Skin of body (tissue), 2 donors: ENCODE results near the gene IDUA. TPM values are rescaled to one million over a fixed set of nuclear protein-coding genes. Genes with fewer than 3 reads are reported as not detected.
"Not testable (repeated sequence)": the region's sequence is repeated elsewhere in the genome, so short reads cannot be mapped to it uniquely, and the experiment has no call there.

Experiments
- DNase-seq: peaks from one replicate; lab custom pipeline; 2025; lab: John Stamatoyannopoulos, UW
- total RNA-seq: library from RNA; depleted of rRNA; stranded (reverse); fragments of >200 nt; gene quantifications from one replicate; pipeline ENCODE4 v1.2.3, GENCODE V29; 2014

The IDUA gene
- total RNA-seq, 1 donor from 2014 or later: 6.9 TPM

DNA sequence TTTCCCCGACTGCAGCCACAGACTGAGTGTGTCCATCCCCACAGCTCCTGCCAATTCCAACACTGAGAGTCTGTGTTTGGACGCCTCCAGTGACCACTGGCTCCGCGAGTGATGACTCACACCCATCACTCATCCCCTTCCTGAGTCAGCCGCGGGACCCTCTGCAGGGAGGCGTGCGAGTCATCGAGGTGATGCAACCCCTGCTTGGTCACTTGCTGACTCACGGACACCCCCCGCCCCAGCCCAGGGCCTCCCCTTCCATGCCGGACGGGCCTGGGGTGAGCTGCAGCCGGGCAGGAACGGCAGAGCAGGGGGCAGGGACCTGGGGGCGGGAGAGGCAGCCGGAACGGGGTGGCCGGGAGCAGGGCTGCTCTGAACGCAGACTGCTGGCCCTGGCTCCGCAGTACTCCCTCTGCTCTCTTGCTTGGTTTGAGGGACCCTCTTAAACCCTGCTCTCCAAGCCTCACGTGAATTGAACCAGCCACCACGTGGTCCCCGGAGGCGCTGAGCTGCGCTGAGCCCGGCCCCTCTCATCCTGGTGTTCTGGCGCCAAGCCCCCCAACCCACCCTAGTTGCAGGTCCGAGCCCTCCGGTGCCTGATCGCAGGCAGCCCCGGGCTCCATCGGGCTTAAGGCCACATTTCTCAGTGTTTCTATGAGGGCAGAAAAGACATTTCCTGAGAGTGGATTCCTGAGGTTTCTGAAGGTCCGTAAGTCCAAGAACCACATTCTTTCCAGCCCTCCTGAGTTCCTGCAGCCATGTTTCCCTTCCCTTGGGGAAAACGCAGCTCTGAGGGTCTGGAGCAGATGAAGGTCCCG lies 57.0 kb downstream of the IDUA start:
- peak; percentile 40 for DNase-seq

DNA sequence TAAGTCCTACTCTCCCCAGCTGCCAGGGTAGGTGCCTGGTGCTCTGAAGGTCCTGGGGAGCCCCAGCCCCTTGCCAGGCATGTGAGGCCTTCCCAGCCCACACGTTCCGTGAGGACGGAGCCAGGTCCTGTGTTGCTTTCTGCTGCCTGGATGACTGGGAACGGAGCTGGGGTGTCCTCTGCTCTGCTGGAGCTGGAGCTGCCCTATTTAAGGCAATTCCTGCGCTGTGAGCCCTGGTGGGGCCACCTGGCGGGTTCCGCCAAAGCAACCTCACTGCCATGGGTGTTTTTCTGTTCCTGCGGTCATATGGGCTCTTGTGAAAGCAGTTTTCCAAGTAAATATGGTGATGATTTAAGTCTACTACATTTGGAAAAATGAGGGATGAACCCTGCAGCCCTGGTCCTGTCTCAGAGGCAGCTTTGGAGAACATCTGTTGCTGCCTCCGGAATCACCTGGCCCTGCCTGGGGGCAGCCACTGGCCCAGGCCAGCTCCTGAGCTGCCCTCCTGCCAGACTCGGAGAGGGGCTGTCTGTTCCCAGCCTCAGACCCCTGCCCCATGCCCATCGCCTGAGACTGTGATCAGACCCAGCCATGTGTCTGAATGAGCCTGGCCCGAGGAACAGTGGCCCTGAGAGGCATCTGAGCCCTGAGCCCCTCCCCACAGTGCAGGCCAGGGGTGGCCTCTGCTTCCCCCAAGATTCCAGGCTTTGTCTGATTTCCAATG lies 57.8 kb downstream of the IDUA start:
- no peak for DNase-seq

DNA sequence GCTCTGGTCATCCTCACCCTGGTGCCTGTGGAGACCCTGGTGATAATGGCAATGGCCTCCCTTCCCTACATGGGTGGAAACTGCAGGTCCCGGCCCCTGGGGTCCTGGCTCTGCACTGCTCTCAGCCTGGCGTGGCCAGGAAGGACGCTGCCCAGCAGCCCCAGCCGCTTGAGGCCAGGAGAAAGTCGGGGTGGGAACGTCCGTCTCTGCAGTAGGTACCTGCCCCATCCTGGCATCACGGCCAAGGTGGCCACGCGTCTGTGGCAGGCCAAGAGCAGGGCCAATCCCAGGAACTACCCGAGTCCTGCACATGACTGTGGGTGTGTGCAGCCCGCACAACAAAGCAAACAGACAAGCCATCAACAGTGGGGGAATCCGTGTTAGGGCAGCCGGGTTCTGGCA lies 58.4 kb downstream of the IDUA start:
- DNase-seq: no peak

DNA sequence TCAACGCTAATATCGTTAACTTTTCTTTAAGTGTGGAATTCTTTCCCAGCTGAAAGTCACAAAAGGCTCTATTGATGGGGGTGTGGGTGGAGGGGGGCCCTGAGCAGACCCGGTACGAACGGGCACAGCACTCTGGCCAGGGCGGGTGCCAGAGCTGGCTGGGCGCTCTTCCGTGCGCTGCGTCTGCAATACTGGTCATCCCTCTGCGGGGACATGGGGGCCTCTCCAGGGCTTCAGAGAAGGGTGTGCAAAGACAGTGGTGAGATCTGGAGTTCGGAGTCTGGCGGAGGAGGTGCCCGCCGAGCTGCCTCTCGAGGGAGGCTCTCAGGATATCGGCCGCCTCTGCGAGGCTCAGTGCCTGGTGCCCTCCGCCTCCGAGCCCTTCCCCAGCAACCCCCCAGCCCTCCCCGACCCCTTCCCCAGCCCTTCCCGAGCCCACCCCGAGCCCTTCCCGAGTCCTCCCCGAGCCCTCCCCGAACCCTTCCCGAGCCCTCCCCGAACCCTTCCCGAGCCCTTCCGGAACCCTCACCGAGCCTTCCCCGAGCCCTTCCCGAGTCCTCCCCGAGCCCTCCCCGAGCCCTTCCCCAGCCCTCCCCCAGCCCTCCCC lies 58.9 kb downstream of the IDUA start:
- DNase-seq: no peak

DNA sequence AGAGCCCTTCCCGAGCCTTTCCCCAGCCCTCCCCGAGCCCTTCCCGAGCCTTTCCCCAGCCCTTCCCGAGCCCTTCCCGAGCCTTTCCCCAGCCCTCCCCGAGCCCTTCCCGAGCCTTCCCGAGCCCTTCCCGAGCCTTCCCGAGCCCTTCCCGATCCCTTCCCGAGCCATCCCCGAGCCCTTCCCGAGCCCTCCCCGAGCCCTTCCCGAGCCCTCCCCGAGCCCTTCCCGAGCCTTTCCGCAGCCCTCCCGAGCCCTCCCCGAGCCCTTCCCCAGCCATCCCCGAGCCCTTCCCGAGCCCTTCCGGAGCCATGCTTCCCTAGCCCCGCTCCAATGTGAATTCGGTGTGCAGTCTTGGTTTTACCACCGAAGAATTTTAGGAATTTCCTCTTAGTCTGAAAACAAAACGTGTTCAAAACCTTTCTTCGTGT lies 59.8 kb downstream of the IDUA start:
- peak; percentile 83 for DNase-seq

DNA sequence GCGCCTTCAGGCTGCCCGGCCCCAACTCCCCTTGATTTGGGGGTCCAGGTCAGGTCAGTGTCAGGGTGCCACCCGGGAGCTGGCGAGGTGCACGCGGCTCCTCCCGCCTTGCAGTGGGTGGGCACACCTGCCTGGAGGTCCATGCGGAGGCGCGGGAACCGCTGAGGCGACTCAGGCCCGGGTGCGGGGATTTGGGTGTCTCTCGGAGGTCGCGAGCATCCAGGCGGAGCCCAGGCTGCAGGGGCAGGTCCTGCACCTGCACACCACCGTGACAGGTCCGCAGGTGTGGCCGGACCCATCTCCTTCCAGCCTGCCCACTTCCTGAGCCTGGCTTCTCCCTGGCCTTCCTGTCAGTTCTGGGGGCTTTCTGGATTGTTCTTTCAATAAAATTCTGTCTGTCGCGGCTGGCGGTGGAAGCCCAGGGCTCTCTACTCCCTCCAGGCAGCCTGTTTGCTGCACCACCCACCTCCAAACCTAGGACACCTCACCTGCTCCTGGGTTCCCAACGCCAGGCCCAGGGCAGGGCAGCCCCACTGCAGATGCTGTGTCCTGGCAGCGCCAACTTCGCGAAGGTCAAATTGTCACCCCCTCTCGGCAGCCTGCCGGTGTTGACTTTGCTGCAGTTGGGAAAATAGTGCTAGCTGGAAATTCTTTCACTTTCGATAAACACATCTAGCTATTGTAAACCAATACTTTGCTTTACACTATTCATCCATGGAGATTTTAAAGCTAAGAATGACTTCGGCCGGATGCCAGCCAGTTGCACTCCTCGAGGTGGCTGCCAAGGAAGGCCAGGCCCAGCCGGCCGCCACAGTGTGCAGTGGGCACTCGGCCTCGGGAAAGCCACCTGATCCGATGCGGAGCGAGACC lies 60.5 kb downstream of the IDUA start:
- DNase-seq: no peak

DNA sequence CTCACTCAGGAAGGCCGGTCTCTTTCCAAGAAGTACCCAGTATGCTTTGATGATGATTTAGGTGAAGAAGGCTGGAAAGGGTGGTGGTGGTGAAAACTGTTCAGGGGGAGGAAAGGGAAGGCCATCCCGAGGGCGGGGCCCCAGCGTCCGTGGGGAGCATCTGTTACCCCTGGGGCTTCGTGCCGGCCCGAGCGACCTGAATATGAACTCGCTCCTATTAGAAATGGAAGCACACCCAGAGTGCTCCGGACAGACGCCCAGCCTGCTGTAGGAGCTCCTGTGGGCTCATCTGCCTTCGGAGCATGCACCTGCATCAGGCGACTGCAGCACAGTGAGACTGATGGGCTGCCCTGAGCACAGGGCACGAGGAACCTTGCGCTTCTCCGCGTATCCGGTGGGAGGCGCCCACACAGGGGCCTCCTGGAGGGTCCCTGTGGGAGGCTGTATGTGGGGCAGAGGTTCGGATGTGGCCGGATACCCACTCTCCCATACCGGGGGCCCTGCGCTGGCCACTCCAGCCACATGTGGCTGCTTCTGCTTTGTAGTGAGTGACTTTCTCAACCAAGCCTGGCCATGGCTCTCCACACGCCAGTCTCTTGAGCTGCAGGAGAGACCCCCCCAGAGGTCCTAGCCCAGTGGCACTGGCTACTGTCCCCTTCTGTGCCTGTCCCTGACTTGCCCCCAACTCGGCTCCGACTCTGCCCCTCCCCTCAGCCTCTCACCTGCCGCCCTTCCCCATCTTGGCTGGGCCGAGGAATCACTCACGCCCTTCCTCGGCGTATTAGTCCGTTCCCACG lies 61.3 kb downstream of the IDUA start:
- no peak for DNase-seq

DNA sequence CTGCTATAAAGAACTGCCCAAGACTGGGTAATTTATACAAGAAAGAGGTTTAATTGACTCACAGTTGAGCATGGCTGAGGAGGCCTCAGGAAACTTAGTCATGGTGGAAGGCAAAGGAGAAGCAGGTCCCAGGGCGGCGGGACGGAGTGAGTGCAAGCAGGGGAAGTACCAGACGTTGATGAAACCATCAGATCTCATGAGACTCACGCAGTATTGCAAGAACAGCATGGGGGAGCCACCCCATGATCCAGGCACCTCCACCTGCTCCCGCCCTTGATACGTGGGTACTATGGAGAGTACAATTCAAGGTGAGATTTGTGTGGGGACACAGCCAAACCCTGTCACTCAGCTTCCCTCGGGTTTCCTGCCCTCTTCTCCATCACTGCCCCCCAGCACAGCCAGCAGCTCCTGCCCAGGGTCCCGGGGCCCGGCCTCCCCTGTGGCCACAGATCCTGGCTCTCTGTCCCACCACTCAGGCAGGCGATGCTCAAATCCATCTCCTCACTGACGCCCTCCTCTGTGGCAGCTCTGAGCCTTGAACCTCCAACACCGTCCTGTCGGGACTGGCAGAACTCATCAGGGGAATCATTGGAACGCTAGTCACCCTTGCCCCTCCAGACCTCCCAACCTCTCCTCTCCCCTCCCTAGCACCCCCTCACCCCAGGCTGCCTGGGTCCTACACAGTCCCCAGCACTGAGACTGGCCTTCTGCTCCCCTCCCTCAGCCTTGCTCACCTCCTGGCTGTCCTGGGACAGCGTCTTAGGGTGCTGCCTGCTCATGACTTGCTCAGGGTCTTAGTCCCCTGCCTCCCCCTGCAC lies 62.1 kb downstream of the IDUA start:
- no peak for DNase-seq

DNA sequence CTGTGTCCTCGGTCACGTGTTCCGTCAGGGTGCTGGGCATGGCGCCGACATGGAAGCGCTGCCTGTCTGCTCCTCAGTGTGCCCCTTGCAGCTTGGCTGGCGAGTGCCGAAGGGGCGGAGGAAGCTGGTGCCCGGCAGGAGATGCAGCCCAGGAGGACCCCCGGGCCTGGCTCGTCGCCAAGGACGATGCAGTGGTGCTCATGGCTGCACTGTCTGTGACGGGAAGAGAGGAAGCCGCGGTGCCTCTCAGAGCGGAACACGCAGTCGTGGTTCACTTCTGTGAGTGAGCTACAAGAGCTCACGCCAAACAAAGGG lies 62.7 kb downstream of the IDUA start:
- DNase-seq: no peak

DNA sequence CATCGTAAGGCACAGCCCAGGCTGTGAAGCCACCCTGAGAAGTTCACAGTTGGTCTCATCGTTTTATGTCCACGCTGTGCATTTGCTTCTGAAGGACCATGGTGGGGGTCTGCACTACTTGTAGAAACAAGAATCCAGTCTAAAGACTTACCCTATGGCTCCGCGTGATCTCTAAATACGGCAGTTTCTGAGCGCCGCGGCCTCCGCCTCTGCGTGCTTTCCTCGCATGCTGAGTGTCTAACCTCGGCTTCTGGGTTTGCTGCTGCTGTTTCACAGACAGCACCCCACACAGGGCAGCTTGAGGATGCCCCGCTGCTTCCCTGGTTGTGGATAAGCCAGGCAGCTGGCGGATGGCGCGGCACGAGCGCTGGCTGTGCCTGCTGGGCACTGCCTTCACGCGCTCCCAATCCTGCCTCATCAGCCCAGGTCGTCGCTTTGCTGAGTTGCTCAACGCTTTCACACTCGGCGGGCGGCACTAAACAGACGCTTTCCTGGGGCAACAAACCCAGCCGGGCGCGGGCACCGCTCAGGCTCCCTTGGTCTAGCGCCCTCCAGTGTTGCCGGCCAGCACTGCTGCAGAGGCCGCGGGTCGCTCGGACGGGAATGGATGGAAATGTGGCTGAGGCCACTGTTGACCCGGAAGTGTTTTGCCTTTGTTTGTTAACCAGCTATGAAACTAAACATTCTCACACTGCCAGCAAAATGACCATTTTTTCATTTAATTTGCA lies 63.8 kb downstream of the IDUA start:
- DNase-seq: no peak

DNA sequence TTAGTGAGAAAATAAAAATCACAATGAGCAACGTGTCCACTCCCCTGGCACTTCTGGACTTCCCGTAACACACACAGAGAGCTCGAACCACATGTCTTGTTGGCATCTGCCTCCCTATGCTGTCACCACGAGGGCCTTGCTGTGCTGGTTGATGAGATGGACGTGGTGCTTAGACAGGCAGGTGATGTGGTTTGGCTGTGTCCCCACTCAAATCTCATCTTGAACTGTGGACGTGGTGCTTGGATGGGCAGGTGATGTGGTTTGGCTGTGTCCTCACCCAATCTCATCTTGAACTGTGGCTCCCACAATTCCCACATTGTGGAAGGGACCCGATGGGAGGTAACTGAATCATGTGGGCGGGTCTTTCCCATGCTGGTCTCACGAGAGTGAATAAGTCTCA lies 64.6 kb downstream of the IDUA start:
- DNase-seq: no peak

DNA sequence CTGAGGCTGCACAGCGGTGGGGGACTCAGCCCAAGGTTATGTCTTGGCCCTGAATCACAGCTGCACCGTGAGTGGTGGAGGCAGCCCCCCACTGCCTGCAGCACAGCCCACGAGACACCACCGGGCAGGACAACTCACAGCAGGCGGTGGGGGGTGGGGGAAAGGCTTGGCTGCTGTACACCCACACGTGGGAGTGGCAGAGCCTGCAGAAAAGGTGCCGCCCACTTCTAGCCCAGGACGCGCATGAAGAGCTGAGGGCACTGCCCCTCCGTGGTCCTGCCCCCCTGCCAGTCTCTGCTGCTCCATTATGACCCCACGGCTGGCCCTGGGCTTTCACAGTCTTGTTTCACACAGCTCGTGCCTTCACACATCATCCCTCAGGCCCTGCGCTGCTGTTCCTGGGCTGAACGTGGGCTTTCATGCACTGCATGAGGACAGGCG lies 65.4 kb downstream of the IDUA start:
- no peak for DNase-seq

DNA sequence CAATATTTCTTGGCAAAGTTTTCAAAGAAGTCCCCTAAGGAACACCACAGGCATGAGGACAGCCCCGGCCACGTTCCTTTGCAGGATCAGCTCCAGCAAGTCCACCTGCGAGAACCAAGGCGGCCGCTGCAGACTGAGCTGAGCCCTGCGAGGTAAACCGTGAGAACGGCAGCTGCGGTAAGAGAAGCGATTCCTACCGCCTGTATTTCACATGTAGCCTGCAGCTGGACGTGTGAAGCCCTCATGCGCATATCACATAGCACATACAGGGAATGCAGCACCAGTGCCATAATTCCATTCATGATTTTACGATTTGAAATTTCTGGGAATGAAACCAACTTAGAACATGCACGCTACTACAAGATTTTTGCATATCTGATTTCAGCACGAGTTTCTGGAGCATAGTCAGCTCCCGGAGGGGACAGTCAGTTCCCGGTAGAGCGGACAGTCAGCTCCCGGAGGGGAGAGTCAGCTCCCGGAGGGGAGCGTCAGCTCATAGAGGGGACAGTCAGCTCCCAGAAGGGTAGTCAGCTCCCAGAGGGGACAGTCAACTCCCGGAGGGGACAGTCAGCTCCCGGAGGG lies 66.3 kb downstream of the IDUA start:
- peak; percentile 94 for DNase-seq

DNA sequence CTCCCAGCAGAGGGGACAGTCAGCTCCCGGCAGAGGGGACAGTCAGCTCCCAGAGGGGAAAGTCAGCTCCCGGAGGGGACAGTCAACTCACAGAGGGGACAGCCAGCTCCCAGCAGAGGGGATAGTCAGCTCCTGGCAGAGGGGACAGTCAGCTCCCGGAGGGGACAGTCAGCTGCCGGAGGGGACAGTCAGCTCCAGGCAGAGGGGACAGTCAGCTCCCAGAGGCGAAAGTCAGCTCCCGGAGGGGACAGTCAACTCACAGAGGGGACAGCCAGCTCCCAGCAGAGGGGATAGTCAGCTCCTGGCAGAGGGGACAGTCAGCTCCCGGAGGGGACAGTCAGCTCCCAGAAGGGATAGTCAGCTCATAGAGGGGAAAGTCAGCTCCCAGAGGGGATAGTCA lies 67.0 kb downstream of the IDUA start:
- DNase-seq: not testable (repeated sequence)

Other genes starting within 250 kb of the IDUA start
- gene CPLX1, start 160.9 kb upstream of the IDUA start, total RNA-seq: 0.30 TPM
- gene GAK, start 54.7 kb upstream of the IDUA start, total RNA-seq: 45.2 TPM
- gene TMEM175, start 54.6 kb upstream of the IDUA start, total RNA-seq: 25.4 TPM
- 4.8 TPM for gene DGKQ, start 13.5 kb upstream of the IDUA start, total RNA-seq
- 0.30 TPM for gene SLC26A1, start 6.4 kb downstream of the IDUA start, total RNA-seq
- 15.0 TPM for gene FGFRL1, start 24.6 kb downstream of the IDUA start, total RNA-seq
- 3.4 TPM for gene RNF212, start 126.5 kb downstream of the IDUA start, total RNA-seq
- 46.1 TPM for gene SPON2, start 185.5 kb downstream of the IDUA start, total RNA-seq